ENCODE measurements around the gene MUC6. TPM values are rescaled to one million over a fixed set of nuclear protein-coding genes. Genes with fewer than 3 reads are reported as not detected.

Gene MUC6
- total RNA-seq, 2 experiments from 2014 or later = not detected

- Mint-ChIP-seq H3K4me3 (no peak overlapping the region), H3K4me1 (peaks cover 9% of the 10 kb centered on the region), H3K27ac (peak overlapping the region; percentile 46), H3K27me3 (no peaks in the 10 kb centered on the region), H3K9me3 (peaks cover 3% of the 10 kb centered on the region), H3K36me3 (ENCODE audit: low read depth) (peaks cover 20% of the 10 kb centered on the region)
- CTCF ChIA-PET = interaction anchor here (0.6 kb wide), 1 partner anchor 543 kb away, joined by 3 read pairs; no protein-coding TSS in a partner anchor
- POLR2A ChIA-PET = no interaction called here
- DNase-seq = no peak
These were observed 45.5 kb downstream of the MUC6 start for GRCh38 chr11:991034-991433.

GRCh38 chr11:990101-990500 lies 46.4 kb downstream of the MUC6 start:
- Mint-ChIP-seq H3K9me3 (peaks cover 1% of the 10 kb centered on the region), H3K27ac (peak overlapping the region; percentile 64), H3K36me3 (ENCODE audit: low read depth) (peaks cover 14% of the 10 kb centered on the region), H3K4me3 (no peak overlapping the region), H3K4me1 (peaks cover 2% of the 10 kb centered on the region), H3K27me3 (no peaks in the 10 kb centered on the region)
- ChIA-PET POLR2A (no interaction called here), CTCF (interaction anchor here (0.6 kb wide), 1 partner anchor 542 kb away, joined by 3 read pairs; no protein-coding TSS in a partner anchor)
- no peak for DNase-seq

GRCh38 chr11:987671-988070 lies 48.8 kb downstream of the MUC6 start:
- no peak overlapping the region for H3K4me3 Mint-ChIP-seq
- DNase-seq = no peak

GRCh38 chr11:986952-987305 lies 49.6 kb downstream of the MUC6 start:
- Mint-ChIP-seq H3K27ac (no peak overlapping the region), H3K36me3 (ENCODE audit: low read depth) (peaks cover 9% of the 10 kb centered on the region), H3K4me1 (no peaks in the 10 kb centered on the region), H3K4me3 (no peak overlapping the region), H3K27me3 (no peaks in the 10 kb centered on the region), H3K9me3 (no peaks in the 10 kb centered on the region)
- DNase-seq = no peak
- ChIA-PET CTCF (no interaction called here), POLR2A (no interaction called here)

More at GRCh38 chr11:987671-988070, 48.8 kb downstream of the MUC6 start:
- no peaks in the 10 kb centered on the region for H3K4me1 Mint-ChIP-seq
- H3K27me3 Mint-ChIP-seq = no peaks in the 10 kb centered on the region
- H3K9me3 Mint-ChIP-seq = no peaks in the 10 kb centered on the region
- H3K36me3 Mint-ChIP-seq (ENCODE audit: low read depth) = peaks cover 14% of the 10 kb centered on the region
- POLR2A ChIA-PET = no interaction called here
- CTCF ChIA-PET = no interaction called here
- H3K27ac Mint-ChIP-seq = no peak overlapping the region

- no peaks in the 10 kb centered on the region for H3K4me1 Mint-ChIP-seq
- POLR2A ChIA-PET = no interaction called here
- CTCF ChIA-PET = no interaction called here
These were observed 50.1 kb downstream of the MUC6 start for GRCh38 chr11:986270-986951.

GRCh38 chr11:985848-986247 lies 50.7 kb downstream of the MUC6 start:
- POLR2A ChIA-PET = no interaction called here
- no peak overlapping the region for H3K27ac Mint-ChIP-seq
- no peak for DNase-seq
- no peaks in the 10 kb centered on the region for H3K9me3 Mint-ChIP-seq
- H3K4me1 Mint-ChIP-seq = no peaks in the 10 kb centered on the region
- CTCF ChIA-PET = no interaction called here
- no peaks in the 10 kb centered on the region for H3K27me3 Mint-ChIP-seq
- peaks cover 13% of the 10 kb centered on the region for H3K36me3 Mint-ChIP-seq (ENCODE audit: low read depth)
- H3K4me3 Mint-ChIP-seq = no peak overlapping the region

More at GRCh38 chr11:986270-986951, 50.1 kb downstream of the MUC6 start:
- Mint-ChIP-seq H3K9me3 (no peaks in the 10 kb centered on the region), H3K4me3 (no peak overlapping the region), H3K36me3 (ENCODE audit: low read depth) (peaks cover 9% of the 10 kb centered on the region), H3K27me3 (no peaks in the 10 kb centered on the region), H3K27ac (no peak overlapping the region)
- DNase-seq = no peak

GRCh38 chr11:985406-985805 lies 51.1 kb downstream of the MUC6 start:
- no peak overlapping the region for H3K4me3 Mint-ChIP-seq
- ChIA-PET POLR2A (no interaction called here), CTCF (no interaction called here)
- H3K36me3 Mint-ChIP-seq (ENCODE audit: low read depth) = peaks cover 16% of the 10 kb centered on the region
- no peaks in the 10 kb centered on the region for H3K27me3 Mint-ChIP-seq
- DNase-seq = no peak
- H3K27ac Mint-ChIP-seq = no peak overlapping the region
- no peaks in the 10 kb centered on the region for H3K4me1 Mint-ChIP-seq
- H3K9me3 Mint-ChIP-seq = no peaks in the 10 kb centered on the region

GRCh38 chr11:984546-984945 lies 52.0 kb downstream of the MUC6 start:
- CTCF ChIA-PET = interaction anchor here (1.2 kb wide), 1 partner anchor 12 kb away, joined by 3 read pairs; no protein-coding TSS in a partner anchor
- Mint-ChIP-seq H3K27me3 (no peaks in the 10 kb centered on the region), H3K9me3 (no peaks in the 10 kb centered on the region), H3K4me1 (no peaks in the 10 kb centered on the region), H3K36me3 (ENCODE audit: low read depth) (peaks cover 17% of the 10 kb centered on the region), H3K4me3 (no peak overlapping the region), H3K27ac (no peak overlapping the region)
- DNase-seq = no peak
- POLR2A ChIA-PET = no interaction called here

GRCh38 chr11:981764-982163 lies 54.8 kb downstream of the MUC6 start:
- Mint-ChIP-seq H3K4me1 (peaks cover 5% of the 10 kb centered on the region), H3K4me3 (no peak overlapping the region), H3K27me3 (no peaks in the 10 kb centered on the region), H3K9me3 (no peaks in the 10 kb centered on the region), H3K27ac (no peak overlapping the region), H3K36me3 (ENCODE audit: low read depth) (peaks cover 18% of the 10 kb centered on the region)
- ChIA-PET POLR2A (no interaction called here), CTCF (interaction anchor here (1.2 kb wide), 1 partner anchor 16 kb away, joined by 3 read pairs; no protein-coding TSS in a partner anchor)
- DNase-seq = no peak

- H3K36me3 Mint-ChIP-seq (ENCODE audit: low read depth) = peaks cover 20% of the 10 kb centered on the region
- H3K4me1 Mint-ChIP-seq = peaks cover 16% of the 10 kb centered on the region
- H3K9me3 Mint-ChIP-seq = no peaks in the 10 kb centered on the region
- ChIA-PET POLR2A (no interaction called here), CTCF (interaction anchor here (1.2 kb wide), 1 partner anchor 18 kb away, joined by 3 read pairs; no protein-coding TSS in a partner anchor)
- no peaks in the 10 kb centered on the region for H3K27me3 Mint-ChIP-seq
- no peak overlapping the region for H3K4me3 Mint-ChIP-seq
- no peak overlapping the region for H3K27ac Mint-ChIP-seq
- DNase-seq = no peak
These were observed 55.8 kb downstream of the MUC6 start for GRCh38 chr11:980438-981357.

GRCh38 chr11:978781-979180 lies 57.7 kb downstream of the MUC6 start:
- H3K27ac Mint-ChIP-seq = no peak overlapping the region
- peaks cover 21% of the 10 kb centered on the region for H3K4me1 Mint-ChIP-seq
- H3K9me3 Mint-ChIP-seq = no peaks in the 10 kb centered on the region
- peaks cover 21% of the 10 kb centered on the region for H3K36me3 Mint-ChIP-seq (ENCODE audit: low read depth)
- H3K4me3 Mint-ChIP-seq = no peak overlapping the region
- no peak for DNase-seq
- ChIA-PET CTCF (interaction anchor here (0.5 kb wide), 1 partner anchor 21 kb away, joined by 3 read pairs; no protein-coding TSS in a partner anchor), POLR2A (no interaction called here)
- H3K27me3 Mint-ChIP-seq = no peaks in the 10 kb centered on the region

GRCh38 chr11:977830-978720 lies 58.4 kb downstream of the MUC6 start:
- POLR2A ChIA-PET = no interaction called here
- H3K36me3 Mint-ChIP-seq (ENCODE audit: low read depth) = peaks cover 25% of the 10 kb centered on the region
- H3K27me3 Mint-ChIP-seq = no peaks in the 10 kb centered on the region
- peaks cover 21% of the 10 kb centered on the region for H3K4me1 Mint-ChIP-seq
- no peak for DNase-seq
- no peaks in the 10 kb centered on the region for H3K9me3 Mint-ChIP-seq
- CTCF ChIA-PET = no interaction called here
- H3K4me3 Mint-ChIP-seq = no peak overlapping the region
- H3K27ac Mint-ChIP-seq = no peak overlapping the region

Measured in activated CD4-positive, alpha-beta T cell treated with anti-CD3 and anti-CD28 coated beads, Interleukin-2, amount 10 ng/mL, durations not matched to agents 7 days and 5 days (primary cell).